Fibroblast of pulmonary artery (primary cell): ENCODE data around the gene IFFO2.
"Not testable (repeated sequence)": the region's sequence is repeated elsewhere in the genome, so short reads cannot be mapped to it uniquely, and the experiment has no call there.

Source experiments
- DNase-seq: peaks from one replicate; pipeline ENCODE4 v3.0.0-alpha.2; 2010; ENCODE audit warnings: low read depth
- H3K4me3 ChIP-seq: replicated peaks from 2 replicates; pipeline ENCODE4 v1.5.1; 2011; ENCODE audit warnings: low read depth, mild to moderate bottlenecking, control low read depth, low read length, moderate library complexity
- TF ChIP-seq, protein P1 (sequence below): IDR thresholded peaks from 2 replicates; pipeline ENCODE4 v1.5.1; 2011; ENCODE audit warnings: mild to moderate bottlenecking, control low read depth, low read length, inconsistent platforms; ENCODE audit errors: missing control alignments

The IFFO2 gene

DNA sequence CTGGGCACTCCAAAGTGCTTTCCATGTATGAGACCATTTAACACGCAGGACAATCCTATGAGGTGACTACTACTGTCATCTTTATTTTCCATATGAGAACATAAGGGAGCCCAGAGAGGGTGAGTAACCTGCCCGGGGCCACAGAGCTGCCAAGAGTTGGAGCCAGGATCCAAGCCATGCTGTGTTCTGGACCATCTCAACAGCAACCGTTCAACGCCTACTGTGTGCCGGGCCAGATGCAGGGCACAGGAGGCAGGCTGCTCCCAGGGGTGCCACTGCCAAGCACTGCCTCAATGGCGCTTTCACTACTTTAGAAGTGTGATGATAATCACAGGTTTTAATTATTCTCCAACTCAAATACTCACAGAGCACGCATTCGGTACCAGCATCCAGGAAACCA lies 57.9 kb downstream of the IFFO2 start:
- TF ChIP-seq, protein P1, sequence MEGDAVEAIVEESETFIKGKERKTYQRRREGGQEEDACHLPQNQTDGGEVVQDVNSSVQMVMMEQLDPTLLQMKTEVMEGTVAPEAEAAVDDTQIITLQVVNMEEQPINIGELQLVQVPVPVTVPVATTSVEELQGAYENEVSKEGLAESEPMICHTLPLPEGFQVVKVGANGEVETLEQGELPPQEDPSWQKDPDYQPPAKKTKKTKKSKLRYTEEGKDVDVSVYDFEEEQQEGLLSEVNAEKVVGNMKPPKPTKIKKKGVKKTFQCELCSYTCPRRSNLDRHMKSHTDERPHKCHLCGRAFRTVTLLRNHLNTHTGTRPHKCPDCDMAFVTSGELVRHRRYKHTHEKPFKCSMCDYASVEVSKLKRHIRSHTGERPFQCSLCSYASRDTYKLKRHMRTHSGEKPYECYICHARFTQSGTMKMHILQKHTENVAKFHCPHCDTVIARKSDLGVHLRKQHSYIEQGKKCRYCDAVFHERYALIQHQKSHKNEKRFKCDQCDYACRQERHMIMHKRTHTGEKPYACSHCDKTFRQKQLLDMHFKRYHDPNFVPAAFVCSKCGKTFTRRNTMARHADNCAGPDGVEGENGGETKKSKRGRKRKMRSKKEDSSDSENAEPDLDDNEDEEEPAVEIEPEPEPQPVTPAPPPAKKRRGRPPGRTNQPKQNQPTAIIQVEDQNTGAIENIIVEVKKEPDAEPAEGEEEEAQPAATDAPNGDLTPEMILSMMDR = no peak
- DNase-seq = no peak

DNA sequence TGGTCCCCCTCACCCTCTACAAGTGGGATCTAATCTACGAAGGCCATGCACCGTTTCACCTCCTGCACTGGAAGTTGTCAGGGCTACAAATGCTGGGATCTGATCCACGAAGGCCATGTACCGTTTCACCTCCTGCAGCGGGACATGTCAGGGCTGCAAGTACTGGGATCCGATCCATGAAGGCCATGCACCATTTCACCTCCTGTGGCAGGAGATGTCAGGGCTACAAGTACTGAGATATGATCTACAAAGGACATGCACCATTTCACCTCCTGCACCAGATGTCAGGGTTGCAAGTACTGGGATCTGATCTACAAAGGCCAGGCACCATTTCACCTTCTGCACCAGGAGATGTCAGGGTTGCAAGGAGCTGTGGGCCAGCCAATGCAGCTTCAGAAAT lies 61.2 kb downstream of the IFFO2 start:
- DNase-seq = no peak
- TF ChIP-seq, protein P1 = no peak
- no peak overlapping the region for H3K4me3 ChIP-seq

More for the DNA sequence above, 57.9 kb downstream of the IFFO2 start:
- H3K4me3 ChIP-seq = no peak overlapping the region

DNA sequence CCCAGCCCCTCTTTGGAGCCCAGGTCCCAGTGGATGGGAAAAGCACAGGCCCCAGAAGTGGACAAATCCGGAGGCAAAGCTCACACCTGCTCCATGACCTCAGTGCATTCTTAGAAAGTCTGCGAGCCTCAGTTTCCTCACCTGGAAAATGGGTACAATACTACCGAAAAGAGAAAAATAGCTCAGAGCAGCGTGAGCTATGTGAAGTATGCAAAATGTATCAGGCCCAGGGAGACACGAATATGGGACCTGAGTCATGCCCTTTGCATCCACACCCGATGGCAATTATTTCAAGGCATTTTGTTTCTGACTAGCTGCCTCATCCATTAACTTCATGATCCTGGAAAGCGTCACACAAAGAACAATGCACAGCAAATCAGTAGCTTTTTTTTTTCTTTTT lies 63.4 kb downstream of the IFFO2 start:
- no peak for DNase-seq
- TF ChIP-seq, protein P1 = no peak
- H3K4me3 ChIP-seq = no peak overlapping the region

DNA sequence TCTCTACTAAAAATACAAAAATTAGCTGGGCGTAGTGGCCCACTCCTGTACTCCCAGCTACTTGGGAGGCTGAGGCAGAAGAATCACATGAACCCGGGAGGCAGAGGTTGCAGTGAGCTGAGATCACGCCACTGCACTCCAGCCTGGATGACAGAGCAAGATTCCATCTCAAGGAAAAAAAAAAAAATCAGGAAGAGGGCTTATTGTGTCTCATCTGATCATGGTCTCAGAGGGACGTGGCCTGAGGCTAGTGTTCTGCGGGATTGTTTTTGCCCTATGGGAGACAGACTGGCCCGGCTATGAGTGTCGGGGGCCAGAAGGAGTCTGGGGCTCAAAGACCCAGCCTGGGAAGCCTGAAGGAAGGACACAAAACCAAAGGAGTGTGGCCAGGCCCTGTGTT lies 64.6 kb downstream of the IFFO2 start:
- not testable (repeated sequence) for DNase-seq, H3K4me3 ChIP-seq

DNA sequence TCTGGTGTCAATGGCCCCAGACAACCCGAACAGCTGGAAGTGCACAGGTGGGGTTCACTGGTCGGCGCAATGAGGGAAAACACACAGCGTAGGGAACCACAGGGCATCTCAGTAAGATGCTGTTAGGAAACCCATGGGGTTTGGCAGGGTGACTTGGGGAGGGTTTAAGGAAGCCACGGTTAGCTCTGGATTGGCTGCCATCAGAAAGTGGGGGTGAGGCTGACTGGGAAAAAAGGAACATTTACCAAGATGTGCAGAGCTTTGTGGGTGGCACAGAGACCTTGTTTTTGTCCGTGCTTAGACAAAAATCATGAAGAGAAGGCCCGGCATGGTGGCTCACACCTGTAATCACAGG lies 65.1 kb downstream of the IFFO2 start:
- TF ChIP-seq, protein P1 = no peak
- DNase-seq = no peak
- H3K4me3 ChIP-seq = no peak overlapping the region

DNA sequence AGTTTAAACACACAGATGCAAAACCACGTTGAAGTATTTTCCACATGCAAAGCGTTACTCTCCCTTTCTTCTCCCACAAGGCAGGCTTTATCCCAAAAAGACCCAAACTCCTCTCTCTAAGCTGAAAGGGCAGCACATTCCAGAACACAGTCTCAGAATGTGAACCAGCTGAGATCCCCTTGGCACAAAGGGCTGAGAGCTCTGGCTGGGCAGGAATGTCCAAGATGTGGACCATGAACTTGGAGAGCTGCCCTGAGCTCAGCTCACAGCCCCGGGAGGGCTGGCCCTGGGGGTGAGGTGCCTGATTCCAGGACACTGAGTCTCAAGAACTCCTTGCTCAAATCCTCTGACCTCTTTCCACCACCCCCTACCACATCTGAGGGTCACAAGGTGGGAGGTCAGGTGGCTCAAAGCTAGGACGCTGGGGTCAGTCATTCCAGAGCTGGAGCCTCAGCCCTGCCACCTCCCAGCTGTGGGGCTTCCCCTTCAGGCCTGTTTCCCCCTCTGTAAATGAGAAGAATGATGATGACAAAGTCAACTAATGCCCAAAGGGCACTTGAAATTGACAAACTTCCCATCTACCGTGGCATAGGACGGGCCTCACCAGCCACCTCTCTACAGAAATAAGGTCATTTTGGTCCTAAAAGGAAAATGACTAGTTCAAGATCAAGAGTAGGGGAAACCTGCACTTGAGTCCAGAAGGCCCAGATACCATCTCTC lies 65.6 kb downstream of the IFFO2 start:
- TF ChIP-seq, protein P1 = no peak
- H3K4me3 ChIP-seq = no peak overlapping the region
- DNase-seq = peak; percentile 26

DNA sequence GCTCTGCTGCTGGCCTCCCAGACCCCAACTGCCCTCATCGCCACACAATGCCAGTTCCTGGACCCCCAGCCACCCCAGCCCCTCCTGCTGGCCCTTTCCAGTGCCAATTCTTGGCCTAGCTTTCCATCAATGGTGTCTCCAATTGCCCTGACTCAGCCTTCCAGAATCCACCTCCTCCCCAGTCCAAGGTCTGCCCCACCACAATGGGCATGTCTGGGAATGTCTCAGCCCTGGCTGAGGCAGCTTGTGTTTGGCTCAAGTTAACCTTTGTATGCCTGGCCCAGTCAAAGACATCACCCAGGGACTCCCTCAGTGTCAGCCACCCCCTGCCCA lies 70.5 kb downstream of the IFFO2 start:
- H3K4me3 ChIP-seq = no peak overlapping the region

More for the DNA sequence above, 70.5 kb downstream of the IFFO2 start:
- TF ChIP-seq, protein P1 = no peak
- DNase-seq = peak; percentile 36
